Activated naive CD4-positive, alpha-beta T cell treated with anti-CD3 and anti-CD28 coated beads, Interleukin-2, amount 10 ng/mL, durations not matched to agents 7 days and 5 days (primary cell): ENCODE data around the gene SCMH1.

Source experiments
- CTCF ChIA-PET: fragments of 350-600 bp; sonication (Branson Sonifier 250); formaldehyde crosslinking; loops from one replicate; lab custom pipeline; 2021; ENCODE audit warnings: antibody characterized with exemption; lab: Charles Lee
- DNase-seq: peaks from one replicate; pipeline ENCODE4 v3.0.0-alpha.2; 2020
- H3K27ac Mint-ChIP-seq: one replicate; pipeline ENCODE4 v1.8.0; 2021; ENCODE audit warnings: mild to moderate bottlenecking, moderate library complexity, mixed read lengths
- H3K27me3 Mint-ChIP-seq: one replicate; pipeline ENCODE4 v1.8.0; 2021; ENCODE audit warnings: mild to moderate bottlenecking, mixed read lengths
- H3K36me3 Mint-ChIP-seq: one replicate; pipeline ENCODE4 v1.8.0; 2021; ENCODE audit warnings: mixed read lengths
- H3K4me1 Mint-ChIP-seq: one replicate; pipeline ENCODE4 v1.8.0; 2021; ENCODE audit warnings: mixed read lengths
- H3K4me3 Mint-ChIP-seq: one replicate; pipeline ENCODE4 v1.8.0; 2021; ENCODE audit warnings: mild to moderate bottlenecking, moderate library complexity, mixed read lengths
- H3K9me3 Mint-ChIP-seq: one replicate; pipeline ENCODE4 v1.8.0; 2021; ENCODE audit warnings: mixed read lengths

The SCMH1 gene

GRCh38 chr1:41101950-41102607, 140.0 kb downstream of the SCMH1 start:
- H3K27ac Mint-ChIP-seq = no peak overlapping the region
- no peak overlapping the region for H3K4me3 Mint-ChIP-seq
- no peak for DNase-seq
- no peaks in the 10 kb centered on the region for H3K4me1 Mint-ChIP-seq
- H3K27me3 Mint-ChIP-seq = no peaks in the 10 kb centered on the region
- peaks cover 2% of the 10 kb centered on the region for H3K36me3 Mint-ChIP-seq
- H3K9me3 Mint-ChIP-seq = no peaks in the 10 kb centered on the region
- CTCF ChIA-PET = interaction anchor here (0.7 kb wide), 1 partner anchor 102 kb away, joined by 3 read pairs; no protein-coding TSS in a partner anchor

DNA sequence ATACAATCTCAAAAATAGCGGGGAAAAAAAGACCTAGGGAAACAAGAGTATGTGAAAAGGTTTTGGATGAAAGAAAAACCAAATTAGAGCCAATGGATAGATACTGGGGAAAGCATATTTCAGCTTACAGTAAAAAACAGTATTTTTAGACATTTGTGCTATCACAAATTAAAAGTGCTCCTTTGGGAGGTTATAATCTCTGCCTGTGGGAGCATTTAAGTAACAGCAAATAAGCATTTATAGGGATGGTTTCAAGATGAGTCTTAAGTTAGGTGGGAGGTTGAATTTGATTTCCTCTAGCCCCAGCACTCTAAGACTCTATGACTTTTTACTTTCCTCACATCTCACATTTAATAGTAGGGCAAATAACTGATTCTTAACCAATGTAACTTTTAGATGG, 141.0 kb downstream of the SCMH1 start:
- CTCF ChIA-PET = interaction anchor here (0.7 kb wide), 1 partner anchor 148 kb away, joined by 3 read pairs; no protein-coding TSS in a partner anchor
- no peaks in the 10 kb centered on the region for H3K9me3 Mint-ChIP-seq
- DNase-seq = no peak
- no peaks in the 10 kb centered on the region for H3K36me3 Mint-ChIP-seq
- H3K27me3 Mint-ChIP-seq = no peaks in the 10 kb centered on the region
- no peaks in the 10 kb centered on the region for H3K4me1 Mint-ChIP-seq
- H3K4me3 Mint-ChIP-seq = no peak overlapping the region
- no peak overlapping the region for H3K27ac Mint-ChIP-seq

GRCh38 chr1:41100170-41100569, 141.9 kb downstream of the SCMH1 start:
- H3K36me3 Mint-ChIP-seq = no peaks in the 10 kb centered on the region
- no peaks in the 10 kb centered on the region for H3K27me3 Mint-ChIP-seq
- H3K27ac Mint-ChIP-seq = no peak overlapping the region
- CTCF ChIA-PET = no interaction called here
- H3K4me1 Mint-ChIP-seq = no peaks in the 10 kb centered on the region
- DNase-seq = no peak
- no peak overlapping the region for H3K4me3 Mint-ChIP-seq
- H3K9me3 Mint-ChIP-seq = no peaks in the 10 kb centered on the region

DNA sequence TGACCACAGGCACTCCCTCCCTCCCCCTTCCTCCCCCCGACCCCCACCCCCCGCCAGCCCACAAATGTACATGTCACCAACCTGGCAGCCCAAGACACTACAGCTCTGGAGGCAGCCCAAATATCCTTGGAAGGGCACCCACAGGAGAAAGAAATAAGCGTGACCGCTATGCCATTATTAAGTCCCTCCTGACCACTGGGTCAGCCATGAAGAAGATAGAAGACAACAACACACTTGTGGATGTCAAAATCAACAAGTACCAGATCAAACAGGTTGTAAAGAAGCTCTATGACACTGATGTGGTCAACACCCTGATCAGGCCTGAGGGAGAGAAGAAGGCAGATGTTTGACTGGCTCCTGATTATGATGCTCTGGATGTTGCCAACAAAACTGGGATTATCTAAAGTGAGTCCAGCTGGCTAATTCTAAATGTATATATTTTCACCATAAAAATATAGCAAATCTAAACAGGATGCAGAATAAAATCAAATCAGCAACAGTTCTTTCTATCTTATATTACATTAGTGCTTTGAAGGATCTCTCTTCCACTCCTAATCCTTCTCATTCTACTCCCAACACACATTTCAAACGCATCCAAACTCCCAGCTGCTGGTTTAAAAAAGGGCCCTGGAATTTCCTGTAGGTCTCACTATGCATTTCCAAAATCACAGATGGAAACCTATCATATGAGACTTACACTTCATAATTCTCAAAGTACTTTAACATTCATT, 143.2 kb downstream of the SCMH1 start:
- Mint-ChIP-seq H3K9me3 (no peaks in the 10 kb centered on the region), H3K4me3 (no peak overlapping the region), H3K36me3 (no peaks in the 10 kb centered on the region), H3K27me3 (no peaks in the 10 kb centered on the region), H3K4me1 (no peaks in the 10 kb centered on the region), H3K27ac (no peak overlapping the region)
- DNase-seq = no peak
- CTCF ChIA-PET = no interaction called here

GRCh38 chr1:41097105-41097504, 145.0 kb downstream of the SCMH1 start:
- Mint-ChIP-seq H3K9me3 (no peaks in the 10 kb centered on the region), H3K4me1 (no peaks in the 10 kb centered on the region), H3K27me3 (no peaks in the 10 kb centered on the region), H3K4me3 (no peak overlapping the region), H3K36me3 (no peaks in the 10 kb centered on the region), H3K27ac (no peak overlapping the region)
- DNase-seq = no peak
- CTCF ChIA-PET = no interaction called here

DNA sequence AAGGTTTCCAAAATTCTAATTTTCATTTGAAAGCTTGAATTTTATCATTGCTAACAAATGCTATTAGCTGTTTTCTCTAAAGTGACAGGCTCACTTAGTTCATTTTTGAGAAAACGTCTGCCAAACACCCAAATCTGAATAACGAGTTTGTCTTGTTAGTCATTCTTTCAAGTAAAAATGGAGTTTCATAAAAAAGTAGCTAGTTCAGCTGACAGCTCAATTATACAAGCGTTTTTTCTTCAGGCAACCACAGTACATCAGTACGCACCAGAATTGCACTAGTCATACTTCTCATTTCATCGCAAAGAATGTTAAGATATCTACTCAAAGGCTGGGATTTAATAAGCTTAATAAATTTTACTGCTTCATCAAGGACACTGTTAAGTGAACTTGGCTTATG, 148.3 kb downstream of the SCMH1 start:
- CTCF ChIA-PET = no interaction called here
- Mint-ChIP-seq H3K4me1 (no peaks in the 10 kb centered on the region), H3K36me3 (peaks cover 7% of the 10 kb centered on the region), H3K27me3 (no peaks in the 10 kb centered on the region), H3K27ac (no peak overlapping the region), H3K4me3 (no peak overlapping the region), H3K9me3 (no peaks in the 10 kb centered on the region)
- DNase-seq = no peak

GRCh38 chr1:41086921-41087320, 155.2 kb downstream of the SCMH1 start:
- no peak overlapping the region for H3K4me3 Mint-ChIP-seq
- CTCF ChIA-PET = no interaction called here
- no peaks in the 10 kb centered on the region for H3K4me1 Mint-ChIP-seq
- no peaks in the 10 kb centered on the region for H3K9me3 Mint-ChIP-seq
- no peaks in the 10 kb centered on the region for H3K27me3 Mint-ChIP-seq
- H3K27ac Mint-ChIP-seq = no peak overlapping the region
- H3K36me3 Mint-ChIP-seq = peaks cover 7% of the 10 kb centered on the region
- DNase-seq = no peak

DNA sequence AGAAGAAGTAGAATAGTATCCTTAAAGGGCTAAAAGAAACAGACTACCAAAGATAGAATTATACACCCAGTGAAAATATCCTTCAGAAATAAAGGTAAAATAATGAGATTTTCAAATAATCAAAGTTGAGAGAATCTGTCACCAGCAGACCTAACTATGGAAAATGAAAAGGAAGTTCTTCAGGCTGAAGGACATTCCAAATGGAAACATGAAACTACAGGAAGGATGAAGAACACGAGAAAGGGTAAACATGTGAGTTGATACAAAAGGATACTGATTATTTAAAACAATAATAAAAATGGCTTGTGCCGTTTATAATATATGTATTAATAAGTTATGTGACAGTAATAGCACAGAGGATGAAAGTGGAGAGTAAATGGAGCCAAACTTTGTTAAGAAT, 163.5 kb downstream of the SCMH1 start:
- no peaks in the 10 kb centered on the region for H3K36me3 Mint-ChIP-seq
- no peak overlapping the region for H3K27ac Mint-ChIP-seq
- H3K27me3 Mint-ChIP-seq = no peaks in the 10 kb centered on the region
- CTCF ChIA-PET = no interaction called here
- H3K9me3 Mint-ChIP-seq = no peaks in the 10 kb centered on the region
- DNase-seq = no peak
- H3K4me3 Mint-ChIP-seq = no peak overlapping the region
- H3K4me1 Mint-ChIP-seq = no peaks in the 10 kb centered on the region

DNA sequence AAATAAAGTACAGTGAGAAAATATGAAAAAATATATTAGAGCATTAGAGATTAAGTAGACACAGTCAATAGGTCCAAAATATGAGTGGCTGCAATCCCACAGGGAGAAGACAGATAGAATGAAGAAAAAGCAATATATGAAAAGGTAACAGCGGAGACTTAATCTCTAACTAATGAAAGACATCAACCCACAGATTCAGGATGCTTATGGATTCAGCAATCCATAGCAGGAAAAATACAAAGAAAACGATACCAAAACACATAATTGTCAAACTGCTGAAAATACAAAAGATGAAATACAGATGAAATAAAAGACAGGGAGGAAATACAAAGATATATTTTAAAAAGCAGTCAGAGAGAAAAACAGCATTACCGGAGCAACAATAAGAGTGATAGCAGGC, 163.9 kb downstream of the SCMH1 start:
- CTCF ChIA-PET = no interaction called here
- Mint-ChIP-seq H3K9me3 (no peaks in the 10 kb centered on the region), H3K4me3 (no peak overlapping the region), H3K36me3 (no peaks in the 10 kb centered on the region), H3K27me3 (no peaks in the 10 kb centered on the region), H3K27ac (no peak overlapping the region), H3K4me1 (no peaks in the 10 kb centered on the region)
- DNase-seq = no peak

GRCh38 chr1:41073971-41074370, 168.1 kb downstream of the SCMH1 start:
- no peak for DNase-seq
- Mint-ChIP-seq H3K36me3 (peaks cover 3% of the 10 kb centered on the region), H3K27me3 (no peaks in the 10 kb centered on the region), H3K4me1 (no peaks in the 10 kb centered on the region), H3K27ac (no peak overlapping the region), H3K9me3 (no peaks in the 10 kb centered on the region), H3K4me3 (no peak overlapping the region)
- CTCF ChIA-PET = no interaction called here

DNA sequence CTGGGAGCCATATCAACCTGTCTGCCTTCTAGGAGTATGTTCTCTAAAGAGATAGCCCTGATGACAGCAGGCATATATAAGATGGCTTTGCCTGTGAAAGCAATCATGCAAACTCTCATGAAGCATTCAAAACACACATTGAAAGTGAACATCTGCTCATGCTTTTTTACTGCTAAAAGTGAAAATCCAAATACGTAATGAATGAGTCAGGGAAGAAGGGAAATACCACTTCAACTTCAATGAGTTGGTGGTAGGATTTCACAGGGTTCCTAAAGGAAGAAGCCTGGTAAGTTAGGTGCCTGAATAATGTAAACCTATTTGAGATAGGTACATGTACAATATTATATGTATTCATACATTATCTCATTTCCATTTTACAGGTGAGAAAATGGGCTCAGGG, 170.1 kb downstream of the SCMH1 start:
- H3K9me3 Mint-ChIP-seq = no peaks in the 10 kb centered on the region
- no peak for DNase-seq
- CTCF ChIA-PET = no interaction called here
- H3K27me3 Mint-ChIP-seq = no peaks in the 10 kb centered on the region
- H3K4me3 Mint-ChIP-seq = no peak overlapping the region
- H3K27ac Mint-ChIP-seq = no peak overlapping the region
- H3K4me1 Mint-ChIP-seq = no peaks in the 10 kb centered on the region
- peaks cover 9% of the 10 kb centered on the region for H3K36me3 Mint-ChIP-seq

GRCh38 chr1:41056907-41057306, 185.2 kb downstream of the SCMH1 start:
- CTCF ChIA-PET = no interaction called here
- H3K4me1 Mint-ChIP-seq = no peaks in the 10 kb centered on the region
- DNase-seq = no peak
- peaks cover 29% of the 10 kb centered on the region for H3K36me3 Mint-ChIP-seq
- no peak overlapping the region for H3K4me3 Mint-ChIP-seq
- H3K9me3 Mint-ChIP-seq = peaks cover 2% of the 10 kb centered on the region
- H3K27ac Mint-ChIP-seq = no peak overlapping the region
- no peaks in the 10 kb centered on the region for H3K27me3 Mint-ChIP-seq

DNA sequence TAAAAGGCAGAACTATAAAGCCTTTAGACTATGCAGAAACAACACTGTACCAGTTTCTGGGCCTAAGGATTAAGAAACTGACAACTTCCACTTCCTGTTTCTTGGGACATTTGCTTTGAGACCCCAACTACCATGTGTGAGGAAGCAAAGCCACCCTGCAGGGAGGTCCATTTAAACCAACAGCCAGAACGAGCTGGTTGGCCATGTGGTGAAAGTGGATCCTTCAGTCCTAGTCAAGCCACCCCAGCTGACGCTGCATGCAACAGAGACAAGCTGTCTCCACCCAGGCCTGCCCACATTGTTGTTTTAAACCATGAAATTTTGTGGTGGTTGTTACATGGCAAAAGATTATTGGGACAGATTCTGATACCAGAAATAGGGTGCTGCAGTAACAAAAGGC, 188.8 kb downstream of the SCMH1 start:
- Mint-ChIP-seq H3K4me1 (no peaks in the 10 kb centered on the region), H3K27me3 (no peaks in the 10 kb centered on the region), H3K4me3 (no peak overlapping the region), H3K27ac (peak overlapping the region; percentile 47), H3K36me3 (peaks cover 13% of the 10 kb centered on the region), H3K9me3 (no peaks in the 10 kb centered on the region)
- DNase-seq = no peak
- CTCF ChIA-PET = no interaction called here

DNA sequence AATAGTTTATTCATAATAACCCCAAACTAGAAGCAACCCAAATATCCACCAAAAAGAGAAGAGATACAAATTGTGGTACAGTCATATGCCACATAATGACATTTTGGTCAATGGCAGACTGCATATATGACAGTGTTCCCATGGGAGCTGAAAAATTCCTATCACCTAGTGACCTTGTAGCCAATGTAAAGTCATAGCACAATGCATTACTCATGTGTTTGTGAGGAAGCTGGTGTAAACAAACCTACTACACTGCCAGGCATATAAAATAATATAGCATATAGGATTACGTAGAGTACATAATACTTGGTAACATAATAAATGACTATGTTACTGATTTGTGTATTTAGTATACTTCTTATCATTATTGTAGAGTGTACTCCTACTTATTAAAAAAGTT, 191.1 kb downstream of the SCMH1 start:
- H3K27me3 Mint-ChIP-seq = no peaks in the 10 kb centered on the region
- no peaks in the 10 kb centered on the region for H3K9me3 Mint-ChIP-seq
- no peak overlapping the region for H3K27ac Mint-ChIP-seq
- peaks cover 16% of the 10 kb centered on the region for H3K36me3 Mint-ChIP-seq
- no peaks in the 10 kb centered on the region for H3K4me1 Mint-ChIP-seq
- no peak for DNase-seq
- CTCF ChIA-PET = no interaction called here
- H3K4me3 Mint-ChIP-seq = no peak overlapping the region

- H3K27ac Mint-ChIP-seq = no peak overlapping the region
- H3K4me3 Mint-ChIP-seq = no peak overlapping the region
- H3K9me3 Mint-ChIP-seq = no peaks in the 10 kb centered on the region
- H3K4me1 Mint-ChIP-seq = peaks cover 8% of the 10 kb centered on the region
- no peaks in the 10 kb centered on the region for H3K27me3 Mint-ChIP-seq
- peaks cover 16% of the 10 kb centered on the region for H3K36me3 Mint-ChIP-seq
- CTCF ChIA-PET = no interaction called here
- no peak for DNase-seq
These were observed 193.6 kb downstream of the SCMH1 start for GRCh38 chr1:41048540-41048939.
